Gastrocnemius medialis (tissue), 4 donors: ENCODE measurements around the gene SMARCC1. TPM values are rescaled to one million over a fixed set of nuclear protein-coding genes. Genes with fewer than 3 reads are reported as not detected.

Experiments used
- ATAC-seq, 2 donors: fragments of 150-250 bp; one replicate each; pipeline ENCODE4 v1.9.1; 2016
- DNase-seq, 2 donors: peaks; one replicate each; pipeline ENCODE4 v3.0.0-alpha.2; 2019
- H3K27ac ChIP-seq, 4 donors: fragments of 200-600 bp; sonication (generic); 1 replicate in 1 of 4; 2 replicates in 3 of 4; pipeline ENCODE4 v1.5.1; 2016 to 2018; ENCODE audit warnings: mild to moderate bottlenecking in 2 of 4, moderate library complexity in 1 of 4
- H3K27me3 ChIP-seq, 3 donors: fragments of 200-600 bp; sonication (generic) in 2 of 3; 1 replicate in 1 of 3; 2 replicates in 2 of 3; pipeline versions ENCODE4 v1.5.1 to v1.6.0; 2016 to 2019; ENCODE audit warnings: mild to moderate bottlenecking in 1 of 3, moderate library complexity in 1 of 3
- H3K36me3 ChIP-seq, 2 donors: fragments of 200-600 bp; sonication (generic) in 1 of 2; one replicate each; pipeline ENCODE4 v1.5.1; 2017 to 2018
- H3K4me1 ChIP-seq, 2 donors: fragments of 200-600 bp; sonication (generic) in 1 of 2; one replicate each; pipeline ENCODE4 v1.5.1; 2016 to 2017; ENCODE audit warnings: mild to moderate bottlenecking in 2 of 2
- H3K4me3 ChIP-seq, 4 donors: fragments of 200-600 bp; sonication (generic) in 3 of 4; 1 replicate in 1 of 4; 2 replicates in 3 of 4; pipeline ENCODE4 v1.5.1; 2016 to 2019; ENCODE audit warnings: mild to moderate bottlenecking in 2 of 4
- H3K9me3 ChIP-seq, 3 donors: fragments of 200-600 bp; sonication (generic) in 2 of 3; 1 replicate in 1 of 3; 2 replicates in 2 of 3; pipeline ENCODE4 v1.5.1; 2016 to 2019
- POLR2A ChIP-seq, 2 donors: fragments of 450-650 bp; IDR thresholded peaks; one replicate each; pipeline ENCODE4 v1.6.1; 2017; ENCODE audit warnings: antibody characterized with exemption in 2 of 2, mild to moderate bottlenecking in 2 of 2, moderate library complexity in 2 of 2
- in situ Hi-C, 4 donors: fragments of 200-750 bp; cut with MboI; loops; one replicate each; pipeline versions ENCODE4 v1.15.0 to v1.8.0; 2017; ENCODE audit warnings: low sequenced_read_pairs in 4 of 4
- intact Hi-C: fragments of 100-400 bp; cut with DNase I; formaldehyde crosslinking; loops from one replicate; pipeline ENCODE4 v1.15.1; 2023; ENCODE audit warnings: low total_unique reads
- total RNA-seq, 4 donors: library from RNA; depleted of rRNA; stranded (reverse); fragments of >200 nt; gene quantifications; one replicate each; pipeline versions ENCODE4 v1.1.0 to v1.2.3, GENCODE V29; 2016
- TF ChIP-seq, protein P1 (sequence below), 5 experiments: fragments of 450-650 bp in 3 of 5; fragments of 200-600 bp in 2 of 5; sonication (generic) in 2 of 5; IDR thresholded peaks in 4 of 5; conservative IDR thresholded peaks in 1 of 5; 1 replicate in 4 of 5; 2 replicates in 1 of 5; pipeline ENCODE4 v1.5.1; 2016 to 2019; ENCODE audit warnings: antibody characterized with exemption in 5 of 5, mild to moderate bottlenecking in 3 of 5, moderate library complexity in 3 of 5

Gene SMARCC1
- total RNA-seq, 4 donors from 2014 or later, result 24.5 to 32.1 (median 28.1) TPM

DNA sequence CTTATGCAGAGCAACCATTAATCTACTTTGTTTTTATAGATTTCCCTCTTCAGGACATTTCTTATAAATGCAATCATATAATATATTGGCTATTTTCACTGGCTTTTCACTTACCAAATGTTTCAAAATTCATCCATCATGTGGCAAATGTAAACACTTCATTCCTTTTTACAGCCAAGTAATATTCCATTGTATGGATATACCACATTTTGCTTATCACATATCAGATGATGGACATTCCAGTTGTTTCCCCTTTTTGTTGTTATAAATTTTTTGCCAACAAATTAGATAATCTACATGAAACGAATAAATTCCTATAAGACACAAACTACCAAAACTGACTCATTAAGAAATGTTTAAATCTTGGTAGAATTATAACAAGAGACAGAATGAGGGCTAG lies 123.2 kb downstream of the SMARCC1 start:
- Histone ChIP-seq H3K9me3 (no peaks in the 10 kb centered on the region), H3K27me3 (no peaks in the 10 kb centered on the region), H3K4me3 (no peak overlapping the region), H3K27ac (no peak overlapping the region), H3K4me1 (peaks cover 0 to 14% of the 10 kb centered on the region in 2 donors), H3K36me3 (peaks cover 0 to 26% of the 10 kb centered on the region in 2 donors)
- in situ Hi-C loops, result no loop called here
- DNase-seq, result no peak
- no peak for ATAC-seq
- TF ChIP-seq, protein P1, sequence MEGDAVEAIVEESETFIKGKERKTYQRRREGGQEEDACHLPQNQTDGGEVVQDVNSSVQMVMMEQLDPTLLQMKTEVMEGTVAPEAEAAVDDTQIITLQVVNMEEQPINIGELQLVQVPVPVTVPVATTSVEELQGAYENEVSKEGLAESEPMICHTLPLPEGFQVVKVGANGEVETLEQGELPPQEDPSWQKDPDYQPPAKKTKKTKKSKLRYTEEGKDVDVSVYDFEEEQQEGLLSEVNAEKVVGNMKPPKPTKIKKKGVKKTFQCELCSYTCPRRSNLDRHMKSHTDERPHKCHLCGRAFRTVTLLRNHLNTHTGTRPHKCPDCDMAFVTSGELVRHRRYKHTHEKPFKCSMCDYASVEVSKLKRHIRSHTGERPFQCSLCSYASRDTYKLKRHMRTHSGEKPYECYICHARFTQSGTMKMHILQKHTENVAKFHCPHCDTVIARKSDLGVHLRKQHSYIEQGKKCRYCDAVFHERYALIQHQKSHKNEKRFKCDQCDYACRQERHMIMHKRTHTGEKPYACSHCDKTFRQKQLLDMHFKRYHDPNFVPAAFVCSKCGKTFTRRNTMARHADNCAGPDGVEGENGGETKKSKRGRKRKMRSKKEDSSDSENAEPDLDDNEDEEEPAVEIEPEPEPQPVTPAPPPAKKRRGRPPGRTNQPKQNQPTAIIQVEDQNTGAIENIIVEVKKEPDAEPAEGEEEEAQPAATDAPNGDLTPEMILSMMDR (IDR thresholded peaks at IDR 0.05 in 4 of 5, conservative IDR thresholded peaks at IDR 0.05 in 1 of 5), result no peak
- no peak for TF ChIP-seq POLR2A (IDR thresholded peaks at IDR 0.05)
- intact Hi-C loops, result no loop called here

DNA sequence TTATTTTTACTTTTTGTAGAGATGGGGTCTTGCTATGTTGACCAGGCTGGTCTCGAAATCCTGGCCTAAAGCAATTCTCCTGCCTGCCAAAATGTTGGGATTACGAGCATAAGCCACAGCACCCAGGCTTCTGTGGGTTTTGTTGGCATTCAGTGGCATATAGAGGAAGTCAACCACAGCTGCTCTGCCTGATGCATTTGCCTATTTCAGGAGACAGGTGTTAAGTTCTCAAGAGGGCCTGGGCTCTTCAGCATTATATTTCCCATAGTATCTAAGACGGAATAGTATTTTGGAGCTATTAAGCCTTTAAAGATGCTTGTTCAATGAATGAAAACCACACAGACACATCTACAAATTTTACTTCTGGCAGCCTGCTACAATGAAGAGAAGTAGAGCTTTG lies 129.6 kb downstream of the SMARCC1 start:
- in situ Hi-C loops (no loop called here), intact Hi-C loops (no loop called here)
- no peak overlapping the region for H3K27ac ChIP-seq
- TF ChIP-seq, protein P1 (IDR thresholded peaks at IDR 0.05 in 4 of 5, conservative IDR thresholded peaks at IDR 0.05 in 1 of 5), result no peak
- TF ChIP-seq POLR2A (IDR thresholded peaks at IDR 0.05), result no peak
- no peaks in the 10 kb centered on the region for H3K9me3 ChIP-seq
- peaks cover 0 to 7% of the 10 kb centered on the region in 2 donors for H3K36me3 ChIP-seq
- ATAC-seq, result no peak
- DNase-seq, result no peak
- peaks cover 8 to 13% of the 10 kb centered on the region in 2 donors for H3K4me1 ChIP-seq
- no peaks in the 10 kb centered on the region for H3K27me3 ChIP-seq
- H3K4me3 ChIP-seq, result no peak overlapping the region

DNA sequence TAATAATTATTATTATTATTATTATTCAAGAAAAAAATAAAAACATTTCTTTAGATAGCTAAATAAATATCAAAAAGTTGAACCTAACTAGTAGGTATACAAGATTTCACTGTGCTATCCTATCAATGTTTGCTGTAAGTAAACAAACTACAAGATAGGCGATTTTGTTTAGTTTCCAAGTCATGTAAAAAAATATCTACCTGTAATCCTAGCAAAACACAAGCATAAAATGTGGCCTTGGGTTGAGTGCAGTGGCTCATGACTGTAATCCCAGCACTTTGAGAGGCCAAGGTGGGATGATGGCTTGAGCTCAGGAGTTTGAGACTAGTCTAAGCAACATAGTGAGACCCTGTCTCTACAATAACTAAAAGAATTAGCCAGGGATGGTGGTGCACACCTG lies 131.4 kb downstream of the SMARCC1 start:
- intact Hi-C loops (no loop called here), in situ Hi-C loops (no loop called here)
- no peaks in the 10 kb centered on the region for H3K27me3 ChIP-seq
- DNase-seq, result no peak
- no peak for ATAC-seq
- no peak overlapping the region for H3K27ac ChIP-seq
- peaks cover 16 to 21% of the 10 kb centered on the region in 2 donors for H3K4me1 ChIP-seq
- H3K36me3 ChIP-seq, result no peaks in the 10 kb centered on the region
- H3K4me3 ChIP-seq, result no peak overlapping the region
- no peak for TF ChIP-seq POLR2A (IDR thresholded peaks at IDR 0.05)
- TF ChIP-seq, protein P1 (IDR thresholded peaks at IDR 0.05 in 4 of 5, conservative IDR thresholded peaks at IDR 0.05 in 1 of 5), result no peak
- H3K9me3 ChIP-seq, result no peaks in the 10 kb centered on the region

DNA sequence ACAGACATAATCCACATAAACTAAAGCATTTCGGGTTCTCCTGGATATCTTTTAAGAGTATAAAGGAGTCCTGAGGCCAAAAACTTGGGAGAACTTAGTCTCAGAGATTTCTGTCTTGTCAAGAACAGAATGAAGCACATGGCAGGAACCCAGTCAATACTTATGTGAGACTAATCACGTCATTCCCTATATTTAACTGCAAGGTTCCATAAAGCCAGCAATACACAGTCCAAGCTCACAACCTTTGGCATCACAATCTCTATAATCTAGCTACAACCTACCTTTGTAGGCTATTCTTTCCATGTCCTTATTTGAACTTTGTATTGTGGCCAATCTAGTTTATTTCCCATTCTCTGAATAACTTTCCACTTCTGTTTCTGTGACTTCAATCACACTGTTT lies 134.1 kb downstream of the SMARCC1 start:
- Histone ChIP-seq H3K27me3 (no peaks in the 10 kb centered on the region), H3K4me3 (no peak overlapping the region), H3K9me3 (no peaks in the 10 kb centered on the region), H3K4me1 (peaks cover 16 to 17% of the 10 kb centered on the region in 2 donors), H3K27ac (peak overlapping the region in 1 of 4 donors; percentile 7), H3K36me3 (no peaks in the 10 kb centered on the region)
- in situ Hi-C loops, result no loop called here
- peak; percentile 48 to 49 for ATAC-seq
- intact Hi-C loops, result no loop called here
- TF ChIP-seq, protein P1 (IDR thresholded peaks at IDR 0.05 in 4 of 5, conservative IDR thresholded peaks at IDR 0.05 in 1 of 5), result no peak
- TF ChIP-seq POLR2A (IDR thresholded peaks at IDR 0.05), result no peak
- no peak for DNase-seq

DNA sequence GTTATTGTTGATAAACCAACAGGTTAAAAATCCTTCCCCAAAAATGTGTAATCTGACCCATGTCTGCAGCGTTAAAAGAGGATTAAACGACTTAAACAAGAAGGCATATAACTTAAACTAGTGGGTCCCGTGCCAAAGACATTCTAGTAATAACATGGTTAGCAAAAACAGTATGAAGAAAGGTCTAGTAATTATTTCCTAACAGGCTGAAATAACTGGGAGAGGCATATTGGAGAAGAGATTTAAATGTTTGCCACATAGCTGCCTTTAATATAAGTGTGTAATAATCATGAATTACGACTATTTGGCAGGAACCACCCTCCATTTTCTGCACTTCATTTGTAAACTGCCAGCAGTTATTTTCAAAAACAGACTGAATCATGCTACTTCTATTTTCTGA lies 135.3 kb downstream of the SMARCC1 start:
- no peak overlapping the region for H3K27ac ChIP-seq
- no peaks in the 10 kb centered on the region for H3K9me3 ChIP-seq
- ATAC-seq (no peak), DNase-seq (no peak)
- in situ Hi-C loops (no loop called here), intact Hi-C loops (no loop called here)
- H3K36me3 ChIP-seq, result peaks cover 0 to 7% of the 10 kb centered on the region in 2 donors
- no peaks in the 10 kb centered on the region for H3K27me3 ChIP-seq
- H3K4me3 ChIP-seq, result no peak overlapping the region
- peaks cover 16 to 17% of the 10 kb centered on the region in 2 donors for H3K4me1 ChIP-seq
- no peak for TF ChIP-seq POLR2A (IDR thresholded peaks at IDR 0.05)
- TF ChIP-seq, protein P1 (IDR thresholded peaks at IDR 0.05 in 4 of 5, conservative IDR thresholded peaks at IDR 0.05 in 1 of 5), result no peak
